Gastroesophageal sphincter (tissue), 4 donors: ENCODE results near the gene TLR1. TPM values are rescaled to one million over a fixed set of nuclear protein-coding genes. Genes with fewer than 3 reads are reported as not detected.
A peak's percentile ranks its signal among the peaks of the same experiment; 100 is the strongest.

Source experiments
- ATAC-seq: fragments of 150-250 bp; one replicate; pipeline ENCODE4 v1.9.1; 2016; ENCODE audit warnings: mild to moderate bottlenecking, moderate library complexity
- H3K27ac ChIP-seq, 4 donors: fragments of 200-600 bp; sonication (generic) in 3 of 4; 1 replicate in 3 of 4; 2 replicates in 1 of 4; pipeline ENCODE4 v1.5.1; 2016 to 2019
- H3K27me3 ChIP-seq: fragments of 200-600 bp; sonication (generic); one replicate; pipeline ENCODE4 v1.5.1; 2019
- H3K36me3 ChIP-seq, 2 donors: fragments of 200-600 bp; sonication (generic); one replicate each; pipeline ENCODE4 v1.5.1; 2019; ENCODE audit warnings: control low read depth in 1 of 2
- H3K4me1 ChIP-seq, 3 donors: fragments of 200-600 bp; sonication (generic); 1 replicate in 2 of 3; 2 replicates in 1 of 3; pipeline ENCODE4 v1.5.1; 2016 to 2019; ENCODE audit warnings: control low read depth in 2 of 3
- H3K4me3 ChIP-seq, 2 donors: fragments of 200-600 bp; sonication (generic); one replicate each; pipeline ENCODE4 v1.5.1; 2019; ENCODE audit warnings: mild to moderate bottlenecking in 1 of 2, moderate library complexity in 1 of 2
- H3K9me3 ChIP-seq, 3 donors: fragments of 200-600 bp; sonication (generic); one replicate each; pipeline ENCODE4 v1.5.1; 2017 to 2019; ENCODE audit warnings: control low read depth in 2 of 3
- EP300 ChIP-seq: sonication (generic); formaldehyde crosslinking; IDR thresholded peaks from one replicate; pipeline ENCODE4 v1.6.1; 2017; ENCODE audit warnings: antibody characterized with exemption, mild to moderate bottlenecking
- POLR2A ChIP-seq, 2 donors: fragments of 450-650 bp; IDR thresholded peaks; one replicate each; pipeline ENCODE4 v1.6.1; 2017; ENCODE audit warnings: antibody characterized with exemption in 2 of 2, mild to moderate bottlenecking in 2 of 2, moderate library complexity in 1 of 2
- POLR2AphosphoS5 ChIP-seq: sonication (generic); formaldehyde crosslinking; IDR thresholded peaks from one replicate; pipeline ENCODE4 v1.6.1; 2017; ENCODE audit warnings: antibody characterized with exemption
- WGBS, 2 donors: methylation state at CpG; one replicate each; pipeline ENCODE4 v1.1.5; 2018; ENCODE audit warnings: low coverage in 1 of 2; 5-methylcytosine and 5-hydroxymethylcytosine counted together
- total RNA-seq, 4 donors: library from RNA; depleted of rRNA; stranded (reverse); fragments of >200 nt; gene quantifications; one replicate each; pipeline ENCODE4 v1.1.0, GENCODE V29; 2016
- TF ChIP-seq, protein P1 (sequence below), 4 experiments: fragments of 200-600 bp in 2 of 4; fragments of 450-650 bp in 2 of 4; sonication (generic) in 1 of 4; IDR thresholded peaks; one replicate each; pipeline ENCODE4 v1.5.1; 2017 to 2019; ENCODE audit warnings: antibody characterized with exemption in 4 of 4, mild to moderate bottlenecking in 2 of 4, moderate library complexity in 2 of 4

Gene TLR1, protein sequence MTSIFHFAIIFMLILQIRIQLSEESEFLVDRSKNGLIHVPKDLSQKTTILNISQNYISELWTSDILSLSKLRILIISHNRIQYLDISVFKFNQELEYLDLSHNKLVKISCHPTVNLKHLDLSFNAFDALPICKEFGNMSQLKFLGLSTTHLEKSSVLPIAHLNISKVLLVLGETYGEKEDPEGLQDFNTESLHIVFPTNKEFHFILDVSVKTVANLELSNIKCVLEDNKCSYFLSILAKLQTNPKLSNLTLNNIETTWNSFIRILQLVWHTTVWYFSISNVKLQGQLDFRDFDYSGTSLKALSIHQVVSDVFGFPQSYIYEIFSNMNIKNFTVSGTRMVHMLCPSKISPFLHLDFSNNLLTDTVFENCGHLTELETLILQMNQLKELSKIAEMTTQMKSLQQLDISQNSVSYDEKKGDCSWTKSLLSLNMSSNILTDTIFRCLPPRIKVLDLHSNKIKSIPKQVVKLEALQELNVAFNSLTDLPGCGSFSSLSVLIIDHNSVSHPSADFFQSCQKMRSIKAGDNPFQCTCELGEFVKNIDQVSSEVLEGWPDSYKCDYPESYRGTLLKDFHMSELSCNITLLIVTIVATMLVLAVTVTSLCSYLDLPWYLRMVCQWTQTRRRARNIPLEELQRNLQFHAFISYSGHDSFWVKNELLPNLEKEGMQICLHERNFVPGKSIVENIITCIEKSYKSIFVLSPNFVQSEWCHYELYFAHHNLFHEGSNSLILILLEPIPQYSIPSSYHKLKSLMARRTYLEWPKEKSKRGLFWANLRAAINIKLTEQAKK
- 10 to 100 TPM in 3 of 4 donors, 1 to 10 TPM in 1; 4.7 to 16.2 (median 11.9) TPM for total RNA-seq

DNA sequence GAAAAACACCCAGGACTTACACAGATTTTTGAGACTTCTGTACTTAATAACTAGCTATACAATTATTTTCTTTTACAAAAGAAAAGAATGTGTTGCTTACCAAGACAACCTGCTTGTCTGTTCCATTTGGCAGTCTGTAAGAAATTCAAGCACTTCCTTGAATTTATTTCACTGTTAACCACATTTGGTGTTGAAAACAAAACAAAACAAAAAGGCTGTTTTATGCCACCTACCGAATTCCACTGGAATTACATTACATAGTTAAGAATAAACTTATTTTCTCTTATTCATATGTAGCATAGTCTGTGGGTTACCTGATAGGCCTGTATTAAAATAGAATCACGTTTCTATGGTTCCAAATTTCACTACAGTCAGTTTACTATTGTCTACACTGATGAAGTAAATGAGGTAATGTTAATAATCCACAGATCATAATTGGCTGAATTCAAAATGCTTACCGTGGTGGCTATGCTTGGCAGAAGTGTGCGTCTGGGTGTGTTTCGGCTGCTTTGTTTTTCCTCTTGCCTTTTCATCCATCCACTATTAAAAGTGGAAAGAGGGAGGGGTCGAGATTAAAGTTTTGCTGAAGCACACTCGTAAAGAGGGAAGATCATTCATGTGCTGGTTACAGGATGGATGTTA, at the start of gene TLR1:
Gene TLR1, minus strand, starts transcription at position 138 of the 642 bp plus-strand sequence. CDS start 5,960 bp downstream, outside the sequence.
- ATAC-seq: peak; percentile 57
- Histone ChIP-seq H3K27ac (peak within 1 kb of the TSS; percentile 62 to 78 (median 68)), H3K27me3 (no peaks in the 10 kb centered on the region), H3K36me3 (peaks cover 0 to 10% of the 10 kb centered on the region in 2 donors), H3K4me1 (peaks cover 0 to 33% (median 3%) of the 10 kb centered on the region in 3 donors), H3K4me3 (peak within 1 kb of the TSS; percentile 35 to 55), H3K9me3 (no peaks in the 10 kb centered on the region)
- TF ChIP-seq EP300 (no peak), POLR2AphosphoS5 (no peak), POLR2A (IDR thresholded peaks at IDR 0.05) (no peak)
- TF ChIP-seq, protein P1, sequence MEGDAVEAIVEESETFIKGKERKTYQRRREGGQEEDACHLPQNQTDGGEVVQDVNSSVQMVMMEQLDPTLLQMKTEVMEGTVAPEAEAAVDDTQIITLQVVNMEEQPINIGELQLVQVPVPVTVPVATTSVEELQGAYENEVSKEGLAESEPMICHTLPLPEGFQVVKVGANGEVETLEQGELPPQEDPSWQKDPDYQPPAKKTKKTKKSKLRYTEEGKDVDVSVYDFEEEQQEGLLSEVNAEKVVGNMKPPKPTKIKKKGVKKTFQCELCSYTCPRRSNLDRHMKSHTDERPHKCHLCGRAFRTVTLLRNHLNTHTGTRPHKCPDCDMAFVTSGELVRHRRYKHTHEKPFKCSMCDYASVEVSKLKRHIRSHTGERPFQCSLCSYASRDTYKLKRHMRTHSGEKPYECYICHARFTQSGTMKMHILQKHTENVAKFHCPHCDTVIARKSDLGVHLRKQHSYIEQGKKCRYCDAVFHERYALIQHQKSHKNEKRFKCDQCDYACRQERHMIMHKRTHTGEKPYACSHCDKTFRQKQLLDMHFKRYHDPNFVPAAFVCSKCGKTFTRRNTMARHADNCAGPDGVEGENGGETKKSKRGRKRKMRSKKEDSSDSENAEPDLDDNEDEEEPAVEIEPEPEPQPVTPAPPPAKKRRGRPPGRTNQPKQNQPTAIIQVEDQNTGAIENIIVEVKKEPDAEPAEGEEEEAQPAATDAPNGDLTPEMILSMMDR (IDR thresholded peaks at IDR 0.05): peak; percentile 44 to 76 (median 61)
- WGBS, 2 donors: 15 to 50% methylated on average over 7 of the region's 7 CpGs

DNA sequence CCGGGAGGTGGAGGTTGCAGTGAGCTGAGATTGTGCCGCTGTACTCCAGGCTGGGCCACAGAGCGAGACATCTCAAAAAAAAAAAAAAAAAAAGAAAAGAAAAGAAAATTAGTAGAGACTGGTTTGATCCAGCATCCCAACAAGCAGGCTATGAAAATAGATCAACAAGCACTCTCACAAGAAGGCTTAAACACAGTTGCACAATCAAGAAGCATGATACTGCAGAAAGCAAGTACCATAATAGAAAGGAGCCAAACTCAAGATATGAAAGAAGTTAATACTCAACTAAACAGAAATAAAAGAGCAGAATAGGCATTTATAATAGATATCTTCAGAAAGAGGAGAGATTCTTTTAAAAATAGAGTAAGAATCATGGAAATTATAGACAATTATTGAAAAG, 41.4 kb upstream of the TLR1 start:
- H3K36me3 ChIP-seq: no peaks in the 10 kb centered on the region
- no peaks in the 10 kb centered on the region for H3K27me3 ChIP-seq
- H3K27ac ChIP-seq: no peak overlapping the region
- WGBS, 2 donors: no CpG with 5 or more reads among the region's 3 CpGs
- no peak for ATAC-seq
- TF ChIP-seq POLR2AphosphoS5 (no peak), POLR2A (IDR thresholded peaks at IDR 0.05) (no peak)
- TF ChIP-seq, protein P1 (IDR thresholded peaks at IDR 0.05): no peak
- no peak overlapping the region for H3K4me3 ChIP-seq
- no peaks in the 10 kb centered on the region for H3K9me3 ChIP-seq
- H3K4me1 ChIP-seq: no peaks in the 10 kb centered on the region

GRCh38 chr4:38842994-38843393, 38.4 kb upstream of the TLR1 start:
- TF ChIP-seq EP300 (no peak), POLR2AphosphoS5 (no peak), POLR2A (IDR thresholded peaks at IDR 0.05) (no peak)
- TF ChIP-seq, protein P1 (IDR thresholded peaks at IDR 0.05): no peak
- 79% methylated on average over 4 of the region's 4 CpGs; no CpG with 5 or more reads in 1 of the 2 donors for WGBS, 2 donors
- Histone ChIP-seq H3K27me3 (no peaks in the 10 kb centered on the region), H3K4me3 (no peak overlapping the region), H3K36me3 (no peaks in the 10 kb centered on the region), H3K27ac (no peak overlapping the region), H3K4me1 (no peaks in the 10 kb centered on the region), H3K9me3 (no peaks in the 10 kb centered on the region)
- ATAC-seq: no peak

- Histone ChIP-seq H3K27ac (no peak overlapping the region), H3K4me1 (no peaks in the 10 kb centered on the region), H3K36me3 (no peaks in the 10 kb centered on the region), H3K9me3 (peaks cover 0 to 36% (median 3%) of the 10 kb centered on the region in 3 donors), H3K4me3 (no peak overlapping the region), H3K27me3 (no peaks in the 10 kb centered on the region)
- 47 to 66% methylated on average over 2 of the region's 2 CpGs for WGBS, 2 donors
- no peak for ATAC-seq
- TF ChIP-seq, protein P1 (IDR thresholded peaks at IDR 0.05): no peak
- TF ChIP-seq POLR2AphosphoS5 (no peak), POLR2A (IDR thresholded peaks at IDR 0.05) (no peak), EP300 (no peak)
Observed at GRCh38 chr4:38837849-38838248, 33.3 kb upstream of the TLR1 start.
